HepG2 (cell line): Measurements from ENCODE around the gene HABP4. TPM values are rescaled to one million over a fixed set of nuclear protein-coding genes. Genes with fewer than 3 reads are reported as not detected.

Source experiments
- CEBPZ ChIP-seq: IDR thresholded peaks from 2 replicates; pipeline ENCODE4 v1.6.1; 2012; ENCODE audit warnings: low read length, improper control_type of control experiment
- CENPT ChIP-seq: sonication (generic); formaldehyde crosslinking; IDR thresholded peaks from 2 replicates; pipeline ENCODE4 v1.8.0; 2022; ENCODE audit warnings: low read depth, mild to moderate bottlenecking, moderate library complexity, missing genetic modification reagents
- ETV6 ChIP-seq: sonication (generic); formaldehyde crosslinking; conservative IDR thresholded peaks from 2 replicates; pipeline ENCODE4 v1.4.0; 2020; ENCODE audit warnings: missing genetic modification reagents
- EZH2 ChIP-seq: conservative IDR thresholded peaks from 2 replicates; pipeline ENCODE4 v1.6.1; 2012; ENCODE audit warnings: mild to moderate bottlenecking, low read depth, low read length, moderate library complexity
- FOSL2 ChIP-seq: sonication (generic); formaldehyde crosslinking; IDR thresholded peaks from 2 replicates; pipeline ENCODE4 v1.4.0; 2020; ENCODE audit warnings: missing genetic modification reagents
- HDAC6 ChIP-seq: fragments of 200-600 bp; sonication (generic); IDR thresholded peaks from 2 replicates; pipeline ENCODE4 v1.7.0; 2017; ENCODE audit warnings: mild to moderate bottlenecking, antibody characterized with exemption, low read length, low read depth
- IRF1 ChIP-seq: sonication (generic); formaldehyde crosslinking; IDR thresholded peaks from 2 replicates; pipeline ENCODE4 v1.4.0; 2020; ENCODE audit warnings: low read depth, mild to moderate bottlenecking, missing genetic modification reagents
- KLF9 ChIP-seq: IDR thresholded peaks from 2 replicates; pipeline ENCODE4 v1.6.1; 2016; ENCODE audit warnings: low read depth
- NFYB ChIP-seq: sonication (generic); formaldehyde crosslinking; IDR thresholded peaks from 2 replicates; pipeline ENCODE4 v1.4.0; 2020; ENCODE audit warnings: missing genetic modification reagents
- NFYC ChIP-seq: IDR thresholded peaks from 2 replicates; pipeline ENCODE4 v1.6.1; 2016; ENCODE audit warnings: missing genetic modification reagents, missing compliant biosample characterization
- NR2F6 ChIP-seq, 2 experiments: IDR thresholded peaks; 2 replicates each; pipeline ENCODE4 v1.6.1; 2016; ENCODE audit warnings: antibody characterized with exemption in 1 of 2, mild to moderate bottlenecking in 1 of 2
- RFX1 ChIP-seq: fragments of 450-650 bp; IDR thresholded peaks from 2 replicates; pipeline ENCODE4 v1.6.1; 2017
- SPEN ChIP-seq: sonication (generic); formaldehyde crosslinking; IDR thresholded peaks from 2 replicates; pipeline ENCODE4 v1.5.1; 2020; ENCODE audit warnings: low read depth, mild to moderate bottlenecking, missing genetic modification reagents
- TBX3 ChIP-seq: fragments of 450-650 bp; IDR thresholded peaks from 2 replicates; pipeline ENCODE4 v1.6.1; 2017; ENCODE audit warnings: antibody characterized with exemption, mild to moderate bottlenecking, inconsistent platforms, borderline replicate concordance
- ZKSCAN8 ChIP-seq: IDR thresholded peaks from 2 replicates; pipeline ENCODE4 v1.6.1; 2016; ENCODE audit warnings: borderline replicate concordance, missing genetic modification reagents, missing compliant biosample characterization
- ZNF124 ChIP-seq: sonication (generic); formaldehyde crosslinking; IDR thresholded peaks from 2 replicates; pipeline ENCODE4 v1.4.0; 2020; ENCODE audit warnings: missing genetic modification reagents
- ZNF180 ChIP-seq: sonication (generic); formaldehyde crosslinking; IDR thresholded peaks from 2 replicates; pipeline ENCODE4 v1.4.0; 2020; ENCODE audit warnings: low read depth, missing genetic modification reagents, borderline replicate concordance
- ZNF335 ChIP-seq: sonication (generic); formaldehyde crosslinking; IDR thresholded peaks from 2 replicates; pipeline ENCODE4 v1.4.0; 2020; ENCODE audit warnings: missing genetic modification reagents
- ZNF672 ChIP-seq: sonication (generic); formaldehyde crosslinking; IDR thresholded peaks from 2 replicates; pipeline ENCODE4 v1.8.1; 2022; ENCODE audit warnings: missing genetic modification reagents
- ZNF687 ChIP-seq: sonication (generic); formaldehyde crosslinking; IDR thresholded peaks from 2 replicates; pipeline ENCODE4 v1.5.1; 2020; ENCODE audit warnings: mild to moderate bottlenecking, missing genetic modification reagents, moderate library complexity
- ZNF788 ChIP-seq: sonication (generic); formaldehyde crosslinking; IDR thresholded peaks from 2 replicates; pipeline ENCODE4 v1.5.0; 2020; ENCODE audit warnings: mild to moderate bottlenecking, missing genetic modification reagents, borderline replicate concordance
- ZNF891 ChIP-seq: sonication (generic); formaldehyde crosslinking; IDR thresholded peaks from 2 replicates; pipeline ENCODE4 v1.5.0; 2020; ENCODE audit warnings: mild to moderate bottlenecking, missing genetic modification reagents
- polyA plus RNA-seq, 8 experiments: library from polyadenylated mRNA; depleted of rRNA in 3 of 8; stranded (reverse) in 7 of 8; unstranded in 1 of 8; fragments of >200 nt; fragmentation: Illumina TruSeq in 4 of 8; extraction: Trizol in 4 of 8; gene quantifications; 2 replicates each; pipeline versions ENCODE4 v1.2.1 to v1.2.3, GENCODE V29; 2011 to 2016; ENCODE audit warnings: low read depth in 4 of 8, missing spikeins in 1 of 8, mixed read lengths in 1 of 8; ENCODE audit not compliant: insufficient read depth in 1 of 8
- total RNA-seq, 5 experiments: library from RNA; depleted of rRNA; stranded (reverse); fragments of >200 nt; fragmentation: Illumina TruSeq; extraction: Trizol; gene quantifications; 2 replicates each; pipeline ENCODE4 v1.2.3, GENCODE V29; 2016; ENCODE audit warnings: low read depth in 1 of 5

HABP4 gene
- total and polyA plus RNA-seq, 2 of the 13 experiments (the other 11 are each of a cell fraction or from before 2014, with no cell fraction given): 14.3 to 26.6 TPM

GRCh38 chr9:96490534-96491078 lies 40.6 kb downstream of the HABP4 start (continued):
- no peak for TF ChIP-seq IRF1 (CRISPR knock-in tag)
- TF ChIP-seq TBX3: no peak
- no peak for TF ChIP-seq ZNF788 (CRISPR knock-in tag)
- no peak for TF ChIP-seq NFYB
- no peak for TF ChIP-seq NR2F6 (IDR thresholded peaks at IDR 0.05)
- TF ChIP-seq NR2F6 (CRISPR knock-in tag; IDR thresholded peaks at IDR 0.05): 0 out of 2 replicates have a peak, but pooled peaks have one; percentile 20
- TF ChIP-seq HDAC6: no peak
- TF ChIP-seq KLF9: no peak
- no peak for TF ChIP-seq SPEN (CRISPR knock-in tag)
- TF ChIP-seq EZH2: no peak
- TF ChIP-seq ZNF687 (CRISPR knock-in tag): peak; percentile 83; the same call in 1 of the 2 replicates
- no peak for TF ChIP-seq ZKSCAN8 (CRISPR knock-in tag)
- TF ChIP-seq RFX1: no peak
- no peak for TF ChIP-seq ZNF124 (CRISPR knock-in tag)
- TF ChIP-seq ETV6 (CRISPR knock-in tag): no peak
- TF ChIP-seq CENPT (CRISPR knock-in tag): no peak
- no peak for TF ChIP-seq ZNF672 (CRISPR knock-in tag)
- no peak for TF ChIP-seq ZNF335
- TF ChIP-seq FOSL2: no peak
- TF ChIP-seq NFYC (CRISPR knock-in tag): no peak
- no peak for TF ChIP-seq ZNF891 (CRISPR knock-in tag)
- no peak for TF ChIP-seq ZNF180 (CRISPR knock-in tag)
- TF ChIP-seq CEBPZ: no peak
